ENCODE measurements around the gene TNNI2.
A peak's percentile ranks its signal among the peaks of the same experiment; 100 is the strongest.

Gene TNNI2

DNA sequence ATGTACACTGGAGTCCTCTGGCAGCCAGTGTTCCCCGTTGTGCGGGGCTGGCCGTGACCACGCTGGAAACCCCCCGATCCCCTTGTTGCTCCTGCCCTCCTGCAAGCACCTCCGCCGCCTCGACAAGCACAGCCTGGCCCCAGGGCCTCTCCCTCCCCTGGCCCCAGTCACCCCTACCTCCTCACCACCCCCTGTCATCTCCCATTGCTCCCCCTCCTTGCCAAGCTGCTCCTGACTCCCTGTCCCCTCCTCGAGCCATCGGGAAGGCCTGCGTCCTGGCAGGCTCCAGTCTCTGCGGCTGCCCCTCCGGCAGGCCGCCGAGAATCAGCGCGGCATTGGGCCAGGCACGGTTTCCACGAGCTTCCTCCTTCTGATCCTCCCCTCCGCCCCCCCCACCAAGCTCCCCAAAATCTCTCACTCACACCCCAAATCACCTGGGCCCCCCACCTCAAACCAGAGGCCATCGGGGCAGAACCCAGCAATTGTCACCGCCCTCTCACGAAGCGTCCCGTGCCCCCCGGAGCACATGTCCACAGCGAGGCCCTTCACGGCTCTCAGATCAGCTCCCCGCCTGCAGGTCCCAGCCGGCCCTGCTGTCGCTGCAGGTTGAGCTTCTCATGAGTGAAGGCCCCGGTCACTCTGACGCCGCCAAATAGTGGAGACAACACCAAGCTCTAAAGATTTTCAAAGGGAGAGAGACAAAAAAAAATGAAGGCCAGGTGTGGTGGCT, 8.4 kb downstream of the TNNI2 start:
- DNase-seq = no peak

DNA sequence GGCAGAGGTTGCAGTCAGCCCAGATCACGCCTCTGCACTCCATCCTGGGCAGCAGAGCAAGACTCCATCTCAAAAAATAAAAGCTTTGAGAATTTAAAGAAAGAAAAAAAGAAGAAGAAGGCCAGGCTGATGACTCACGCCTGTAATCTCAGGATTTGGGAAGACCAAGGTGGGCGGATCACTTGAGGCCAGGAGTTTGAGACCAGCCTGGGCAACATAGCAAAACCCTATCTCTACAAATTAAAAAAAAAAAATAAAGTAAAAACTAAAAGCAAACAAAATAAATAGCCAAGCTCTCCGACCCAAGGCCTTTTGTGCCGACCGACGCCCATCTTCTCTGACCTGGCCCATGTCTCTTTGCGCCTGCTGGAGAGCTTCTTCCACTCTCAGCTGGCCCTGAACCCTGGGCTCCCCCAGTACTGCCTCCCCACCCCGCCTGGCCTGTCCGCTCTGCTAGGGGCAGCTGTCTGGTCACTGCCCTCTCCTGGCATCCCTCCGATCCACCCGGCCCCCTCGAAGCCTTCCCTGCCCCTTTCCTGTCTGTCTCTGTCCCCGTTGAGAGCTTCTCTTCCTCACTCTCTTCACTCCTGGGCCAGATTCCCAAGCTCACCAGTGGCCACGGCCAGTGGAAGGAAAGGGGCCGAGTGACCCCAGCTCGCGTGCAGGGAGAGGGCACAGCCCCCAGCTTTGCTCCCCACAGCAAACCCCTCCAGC, 9.3 kb downstream of the TNNI2 start:
- no peak for DNase-seq

GRCh38 chr11:1848640-1849430, 10.1 kb downstream of the TNNI2 start:
- no peak for DNase-seq

GRCh38 chr11:1851468-1852180, 12.8 kb downstream of the TNNI2 start:
- DNase-seq = no peak

DNA sequence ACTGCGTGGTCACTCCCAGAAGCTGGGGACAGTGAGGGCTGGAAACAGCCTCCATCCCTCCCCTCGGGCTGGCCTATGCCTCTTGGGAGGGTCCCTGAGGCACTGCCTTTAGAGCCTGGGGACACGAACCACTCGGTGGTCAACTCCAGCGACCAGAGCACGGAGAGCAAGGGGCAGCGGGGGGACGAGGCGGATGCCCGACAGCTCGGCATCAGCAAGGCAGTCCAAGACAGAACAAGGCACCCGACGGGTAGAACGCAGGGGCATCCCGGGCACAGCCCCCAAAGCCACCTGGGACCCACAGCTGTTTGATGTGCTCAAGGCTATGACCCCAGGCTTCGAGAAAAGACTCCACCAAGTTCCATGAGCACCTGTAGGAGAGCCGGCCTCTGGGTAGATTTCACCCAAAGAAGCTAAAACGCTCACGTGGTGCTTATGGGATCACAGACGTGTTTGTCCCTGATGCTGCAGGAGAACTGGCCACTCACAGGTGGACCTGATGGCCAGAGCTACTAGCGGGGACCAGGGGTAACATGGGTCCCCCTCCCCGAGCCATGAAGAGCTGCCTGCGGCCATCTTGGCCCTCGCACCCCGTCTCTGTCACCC, 13.6 kb downstream of the TNNI2 start:
- no peak for DNase-seq

DNA sequence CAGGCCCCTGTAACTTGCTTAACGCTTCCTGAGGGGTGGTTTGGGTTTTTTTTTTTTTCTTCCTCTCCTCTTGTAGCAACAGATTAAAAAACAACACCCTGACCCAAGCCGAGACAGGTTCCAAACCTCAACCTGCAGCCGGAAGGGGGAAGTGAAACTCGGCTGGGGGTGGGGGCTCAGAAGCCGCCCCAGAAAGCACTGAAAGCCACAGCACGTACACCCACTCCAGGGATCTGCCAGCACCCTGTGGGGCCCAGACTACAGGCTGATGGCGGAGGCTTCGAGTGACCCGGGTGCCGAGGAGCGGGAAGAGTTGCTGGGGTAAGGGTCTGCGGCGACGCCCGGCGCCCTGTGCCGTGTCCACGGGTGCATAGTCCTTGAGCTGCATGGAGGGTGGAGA, 14.1 kb downstream of the TNNI2 start, which contains the start of gene LSP1:
Gene LSP1, plus strand, starts transcription at position 208 of the 400 bp plus-strand sequence. Its CDS starts 61 bp downstream, at position 269.
- peak; percentile 88 for DNase-seq

GRCh38 chr11:1853376-1854131, 14.8 kb downstream of the TNNI2 start:
- DNase-seq = peak; percentile 68

DNA sequence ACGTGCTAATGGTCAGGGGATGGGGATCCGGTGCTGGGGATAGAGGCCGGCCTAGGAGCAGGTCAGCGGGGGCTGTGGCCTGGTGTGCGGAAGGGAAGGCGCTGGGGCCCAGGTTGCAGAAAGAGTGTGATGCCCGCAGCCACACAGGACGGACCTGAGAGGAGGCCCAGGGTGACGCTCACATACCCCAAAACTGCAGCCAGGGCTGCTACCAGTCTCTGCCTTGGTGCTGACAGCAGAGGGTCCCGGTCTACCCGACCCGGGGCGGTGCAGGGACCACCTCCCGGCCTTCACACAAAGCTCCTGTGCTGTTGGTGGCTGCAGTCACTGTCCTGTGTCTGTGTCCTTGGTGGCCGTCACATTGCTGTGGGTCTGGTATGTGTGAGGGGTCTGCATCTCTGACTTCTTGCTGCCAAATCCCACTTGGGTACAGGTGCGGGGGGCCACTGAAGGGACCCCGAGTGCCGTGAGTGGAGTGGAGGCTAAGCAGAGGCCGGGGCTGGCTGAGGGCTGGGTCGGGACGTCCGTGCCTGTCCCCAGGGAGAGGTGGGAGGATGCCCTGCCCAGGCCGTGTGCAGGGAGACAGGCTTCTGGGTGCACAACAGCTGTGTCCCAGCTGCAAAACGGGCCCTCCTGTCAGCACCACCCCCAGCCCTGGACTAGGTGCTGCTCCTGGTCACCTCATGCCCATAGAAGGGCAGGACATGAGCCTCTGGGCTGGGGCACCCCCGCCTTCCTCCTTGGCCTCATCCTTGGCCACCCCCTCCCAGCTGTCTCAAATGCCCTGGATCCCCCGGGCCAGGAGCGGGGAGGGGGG, 15.6 kb downstream of the TNNI2 start:
- DNase-seq = no peak

DNA sequence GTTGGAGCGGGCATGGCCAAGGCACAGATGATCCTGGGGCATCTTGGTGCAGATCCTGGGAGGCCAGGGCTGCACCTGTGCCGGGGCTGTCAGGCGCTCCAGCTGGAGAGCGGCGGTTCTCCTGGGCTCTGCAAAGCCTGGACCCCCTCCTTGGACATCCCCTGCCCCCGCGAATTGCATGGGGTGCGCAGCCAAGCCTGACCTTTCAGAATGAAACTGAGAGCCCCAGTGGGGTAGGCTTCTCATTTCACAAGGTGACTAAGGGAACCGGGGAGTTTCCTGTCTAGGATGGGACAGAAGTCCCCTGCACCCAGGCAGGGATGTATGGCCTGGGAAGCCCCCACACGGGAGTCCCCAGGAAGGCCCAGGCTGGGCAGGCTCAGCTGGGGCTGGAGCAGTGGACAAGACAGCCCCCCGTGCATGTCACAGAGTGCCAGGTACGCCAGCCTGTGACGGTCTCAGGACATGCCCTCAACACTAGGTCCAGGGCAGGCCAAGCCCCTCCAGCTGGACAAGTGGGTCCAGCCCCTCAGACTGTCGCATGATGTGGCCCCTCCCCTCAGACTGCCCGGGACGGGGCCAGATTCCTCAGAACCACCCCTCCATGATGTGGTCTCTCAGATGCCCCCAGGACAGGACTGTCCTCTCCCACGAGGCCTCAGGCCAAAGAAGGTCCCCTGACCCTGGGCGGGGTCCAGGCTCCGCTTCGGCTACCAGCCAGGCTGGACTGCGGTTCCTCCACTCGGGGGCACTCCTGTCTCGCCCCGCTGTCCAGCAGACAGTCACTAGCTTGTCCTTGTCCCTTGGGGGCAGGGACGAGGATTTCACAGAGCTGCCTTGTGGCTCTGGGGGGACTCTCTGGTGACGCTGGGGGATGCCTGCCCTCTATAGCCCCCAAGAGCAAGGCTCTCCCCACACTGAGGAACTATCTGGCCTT, 16.4 kb downstream of the TNNI2 start:
- peak; percentile 72 for DNase-seq

DNA sequence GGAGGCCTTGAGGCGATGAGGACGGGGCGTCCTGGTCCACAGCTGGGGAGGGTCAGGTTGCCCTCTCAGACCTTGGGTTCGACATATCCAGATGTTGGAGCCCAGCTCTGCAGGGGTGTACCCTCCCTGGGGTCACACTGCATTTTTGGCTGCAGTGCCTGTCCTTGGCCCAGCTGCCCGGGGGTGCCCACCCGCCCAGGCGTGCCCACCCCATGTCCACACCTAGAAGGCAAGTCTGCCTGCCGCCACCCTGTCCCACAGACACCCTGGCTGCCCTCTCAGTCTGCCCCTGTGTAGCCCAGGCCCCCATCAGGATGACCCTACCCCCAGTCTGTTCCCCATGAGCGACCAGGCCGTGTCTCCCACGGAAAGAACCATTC, 17.1 kb downstream of the TNNI2 start:
- no peak for DNase-seq

- DNase-seq = no peak
Observed at GRCh38 chr11:1856306-1857005, 17.7 kb downstream of the TNNI2 start.

GRCh38 chr11:1857064-1857463, 18.3 kb downstream of the TNNI2 start:
- no peak for DNase-seq

GRCh38 chr11:1858154-1858553, 19.4 kb downstream of the TNNI2 start:
- no peak for DNase-seq

DNA sequence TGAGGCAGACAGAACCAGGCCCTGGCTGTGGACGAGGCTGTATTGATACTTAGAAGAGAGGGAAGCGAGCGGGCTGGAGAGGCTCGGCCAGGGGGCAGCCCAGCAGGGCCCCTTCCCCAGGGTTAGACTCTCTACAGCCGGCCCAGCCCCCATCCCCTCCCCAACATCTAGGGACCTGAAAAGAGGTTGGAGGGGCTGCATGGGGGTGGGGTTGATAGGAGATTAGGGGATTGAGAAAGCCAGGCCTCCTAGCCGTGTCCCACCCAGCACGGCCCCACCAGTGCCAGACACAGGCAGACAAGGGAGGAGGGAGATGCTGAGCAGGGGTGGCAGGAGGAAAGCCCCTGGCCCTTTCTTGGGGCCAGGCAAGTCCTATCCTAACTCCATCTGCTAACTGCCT, 19.8 kb downstream of the TNNI2 start:
- DNase-seq = no peak

DNA sequence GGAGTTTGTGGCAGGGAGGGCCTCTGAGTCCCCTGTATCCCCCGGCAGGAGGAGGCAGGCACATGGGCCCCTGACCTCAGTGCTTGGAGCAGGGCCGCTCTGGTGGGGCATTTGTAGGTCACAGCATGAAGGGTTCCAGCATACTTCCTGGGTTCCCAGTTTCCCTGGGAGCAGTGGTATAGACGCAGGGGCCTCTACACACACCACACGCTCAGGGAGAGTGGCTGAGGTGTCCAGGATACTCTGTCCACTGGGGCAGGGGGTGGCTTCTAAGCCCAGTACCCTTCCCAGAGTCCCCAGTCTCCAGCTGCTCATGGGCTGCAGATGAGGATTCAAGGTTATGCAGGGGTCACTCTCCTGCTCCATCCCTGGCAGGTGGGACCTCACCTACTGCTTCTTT, 20.2 kb downstream of the TNNI2 start:
- no peak for DNase-seq

GRCh38 chr11:1860108-1860507, 21.3 kb downstream of the TNNI2 start:
- no peak for DNase-seq

DNA sequence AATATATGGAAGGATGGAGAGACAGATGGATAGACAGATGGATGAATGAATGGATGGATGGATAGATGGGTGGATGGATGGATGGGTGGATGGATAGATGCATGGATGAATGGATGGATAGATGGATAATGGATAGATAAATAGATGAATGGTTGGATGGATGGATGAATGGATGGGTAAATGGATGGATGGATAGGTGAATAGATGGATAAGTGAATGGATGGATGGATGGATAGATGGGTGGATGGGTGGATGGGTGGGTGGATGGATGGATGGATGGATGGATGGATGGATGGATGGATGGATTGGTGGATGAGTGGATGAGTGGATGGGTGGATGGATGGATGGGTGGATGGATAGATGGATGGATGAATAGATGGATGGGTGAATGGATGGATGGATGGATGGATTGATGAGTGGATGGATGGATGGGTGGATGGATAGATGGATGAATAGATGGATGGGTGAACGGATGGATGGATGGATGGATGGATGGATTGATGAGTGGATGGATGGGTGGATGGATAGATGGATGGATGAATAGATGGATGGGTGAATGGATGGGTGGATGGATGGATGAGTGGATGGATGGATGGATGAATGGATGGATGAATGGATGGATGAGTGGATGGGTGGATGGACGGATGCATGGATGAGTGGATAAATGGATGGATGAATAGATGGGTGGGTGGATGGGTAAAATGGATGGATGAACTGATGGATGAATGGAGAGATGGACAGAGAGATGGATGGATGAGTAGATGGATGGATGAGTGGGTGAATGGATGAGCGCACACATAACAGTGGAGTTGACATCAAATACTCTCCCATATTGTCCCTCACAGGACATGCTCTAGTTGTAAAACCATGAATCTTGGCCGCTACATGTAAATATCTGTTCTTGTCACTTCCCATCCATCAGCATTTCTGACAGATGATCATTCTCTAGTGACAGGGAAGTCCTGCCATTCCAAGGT, 22.9 kb downstream of the TNNI2 start:
- DNase-seq = no peak

All from activated CD8-positive, alpha-beta memory T cell treated with anti-CD3 and anti-CD28 coated beads, Interleukin-2, amount 50 U/mL, for 48 hours (primary cell).